Endodermal cell (in vitro differentiated cells): Measurements from ENCODE around the gene KIAA2012. TPM values are rescaled to one million over a fixed set of nuclear protein-coding genes. Genes with fewer than 3 reads are reported as not detected.

Experiments used
- DNase-seq: peaks from one replicate; pipeline ENCODE4 v3.0.0-alpha.2; 2017
- H3K27ac ChIP-seq: 2 replicates; pipeline ENCODE4 v1.5.1; 2013; ENCODE audit warnings: mild to moderate bottlenecking, low read depth, low read length, moderate library complexity
- H3K27me3 ChIP-seq: 2 replicates; pipeline ENCODE4 v1.6.1; 2013; ENCODE audit warnings: mild to moderate bottlenecking, low read length, moderate library complexity; ENCODE audit not compliant: insufficient read depth, control insufficient read depth, poor library complexity, severe bottlenecking
- H3K36me3 ChIP-seq: 2 replicates; pipeline ENCODE4 v1.7.0; 2013; ENCODE audit warnings: mild to moderate bottlenecking, low read length, moderate library complexity; ENCODE audit not compliant: control insufficient read depth, insufficient read depth
- H3K4me1 ChIP-seq: one replicate; pipeline ENCODE4 v1.7.0; 2013; ENCODE audit warnings: low read length; ENCODE audit not compliant: control insufficient read depth, insufficient read depth
- H3K4me3 ChIP-seq: 2 replicates; pipeline ENCODE4 v1.5.1; 2013; ENCODE audit warnings: mild to moderate bottlenecking, low read length, moderate library complexity
- H3K9ac ChIP-seq: 2 replicates; pipeline ENCODE4 v1.6.1; 2013; ENCODE audit warnings: mild to moderate bottlenecking, low read length, moderate library complexity; ENCODE audit not compliant: poor library complexity, severe bottlenecking; ENCODE audit errors: extremely low read depth
- H3K9me3 ChIP-seq: 2 replicates; pipeline ENCODE4 v1.6.1; 2013; ENCODE audit warnings: mild to moderate bottlenecking, low read length, moderate library complexity; ENCODE audit not compliant: control insufficient read depth
- H3K27ac Mint-ChIP-seq: 2 replicates; pipeline ENCODE4 v1.8.0; 2020; ENCODE audit warnings: mixed read lengths
- H3K27me3 Mint-ChIP-seq: 2 replicates; pipeline ENCODE4 v1.8.0; 2021; ENCODE audit warnings: mild to moderate bottlenecking, mixed read lengths; ENCODE audit not compliant: insufficient read depth
- H3K36me3 Mint-ChIP-seq: 2 replicates; pipeline ENCODE4 v1.8.0; 2020; ENCODE audit warnings: low read depth, mixed read lengths
- H3K4me1 Mint-ChIP-seq: 2 replicates; pipeline ENCODE4 v1.8.0; 2020; ENCODE audit warnings: mixed read lengths
- H3K4me3 Mint-ChIP-seq: 2 replicates; pipeline ENCODE4 v1.8.0; 2020; ENCODE audit warnings: mild to moderate bottlenecking, moderate library complexity, mixed read lengths
- H3K9me3 Mint-ChIP-seq: 2 replicates; pipeline ENCODE4 v1.8.0; 2020; ENCODE audit warnings: mild to moderate bottlenecking, mixed read lengths
- WGBS, 2 experiments: methylation state at CpG; one replicate each; pipeline versions ENCODE4 v1.1.5 to v1.1.7; 2013; ENCODE audit warnings: missing lambda C conversion rate in 2 of 2, mixed read lengths in 1 of 2; ENCODE audit not compliant: insufficient coverage in 1 of 2, insufficient read length in 1 of 2; 5-methylcytosine and 5-hydroxymethylcytosine counted together
- total RNA-seq, 2 donors: library from RNA; stranded (reverse); fragmentation: NEBNext Ultra II Directional in 1 of 2; extraction: Animal tissue kit (Norgen Biotek cat#: 25700) in 1 of 2; gene quantifications; 2 replicates in 1 of 2; 3 replicates in 1 of 2; pipeline ENCODE4 v1.2.1, GENCODE V29; 2021
- TF ChIP-seq, protein P1 (sequence below): fragments of 200-600 bp; sonication (generic); conservative IDR thresholded peaks from 2 replicates; pipeline ENCODE4 v1.5.0; 2021; ENCODE audit warnings: antibody characterized with exemption, mild to moderate bottlenecking

Gene KIAA2012
- total RNA-seq, 2 donors from 2014 or later: 0.62 to 1.0 TPM

DNA sequence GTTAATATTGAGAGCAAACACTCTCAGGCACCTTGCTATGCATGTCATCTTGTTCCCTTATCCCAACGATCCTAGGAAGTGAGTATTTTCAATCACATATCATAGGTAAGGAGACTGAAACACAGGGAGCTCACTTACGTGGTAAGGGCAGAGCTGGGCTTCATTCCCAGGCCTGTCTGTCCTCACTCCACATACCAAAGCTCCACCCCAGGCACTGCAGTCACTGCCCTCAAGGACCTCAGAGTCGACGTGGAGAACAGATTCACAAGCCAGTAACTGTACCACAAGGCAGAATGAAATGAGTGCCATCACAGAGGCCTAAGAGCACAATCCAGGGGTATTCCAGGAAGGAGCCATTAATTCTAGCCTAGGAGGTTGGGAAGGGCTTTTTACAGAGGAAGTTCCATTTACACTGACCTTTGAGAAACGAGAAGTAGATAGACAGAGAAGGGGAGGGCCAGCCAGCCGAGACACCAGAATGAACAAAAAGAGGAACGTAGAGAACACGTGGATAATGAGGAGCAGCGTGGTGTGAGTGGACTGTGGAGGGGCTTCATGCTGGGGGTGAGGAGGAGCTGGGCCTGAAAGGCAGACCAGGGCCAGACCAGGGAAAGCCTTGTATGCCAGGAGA is 48.6 kb downstream of the KIAA2012 start:
- Histone ChIP-seq H3K9ac (no peak overlapping the region), H3K4me3 (no peak overlapping the region), H3K36me3 (no peaks in the 10 kb centered on the region), H3K4me1 (no peaks in the 10 kb centered on the region), H3K27ac (no peak overlapping the region), H3K27me3 (no peaks in the 10 kb centered on the region), H3K9me3 (peaks cover 24% of the 10 kb centered on the region)
- Mint-ChIP-seq H3K9me3 (peaks cover 23% of the 10 kb centered on the region), H3K27ac (no peak overlapping the region), H3K27me3 (no peaks in the 10 kb centered on the region), H3K4me3 (no peak overlapping the region), H3K36me3 (peaks cover 9% of the 10 kb centered on the region), H3K4me1 (peaks cover 30% of the 10 kb centered on the region)
- no peak for DNase-seq
- TF ChIP-seq, protein P1, sequence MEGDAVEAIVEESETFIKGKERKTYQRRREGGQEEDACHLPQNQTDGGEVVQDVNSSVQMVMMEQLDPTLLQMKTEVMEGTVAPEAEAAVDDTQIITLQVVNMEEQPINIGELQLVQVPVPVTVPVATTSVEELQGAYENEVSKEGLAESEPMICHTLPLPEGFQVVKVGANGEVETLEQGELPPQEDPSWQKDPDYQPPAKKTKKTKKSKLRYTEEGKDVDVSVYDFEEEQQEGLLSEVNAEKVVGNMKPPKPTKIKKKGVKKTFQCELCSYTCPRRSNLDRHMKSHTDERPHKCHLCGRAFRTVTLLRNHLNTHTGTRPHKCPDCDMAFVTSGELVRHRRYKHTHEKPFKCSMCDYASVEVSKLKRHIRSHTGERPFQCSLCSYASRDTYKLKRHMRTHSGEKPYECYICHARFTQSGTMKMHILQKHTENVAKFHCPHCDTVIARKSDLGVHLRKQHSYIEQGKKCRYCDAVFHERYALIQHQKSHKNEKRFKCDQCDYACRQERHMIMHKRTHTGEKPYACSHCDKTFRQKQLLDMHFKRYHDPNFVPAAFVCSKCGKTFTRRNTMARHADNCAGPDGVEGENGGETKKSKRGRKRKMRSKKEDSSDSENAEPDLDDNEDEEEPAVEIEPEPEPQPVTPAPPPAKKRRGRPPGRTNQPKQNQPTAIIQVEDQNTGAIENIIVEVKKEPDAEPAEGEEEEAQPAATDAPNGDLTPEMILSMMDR: no peak
- WGBS, 2 experiments: 86 to 93% methylated on average over 8 to 9 of the region's 9 CpGs

- peaks cover 24% of the 10 kb centered on the region for H3K9me3 ChIP-seq
- H3K9ac ChIP-seq: no peak overlapping the region
- peaks cover 31% of the 10 kb centered on the region for H3K4me1 Mint-ChIP-seq
- DNase-seq: no peak
- H3K27me3 ChIP-seq: no peaks in the 10 kb centered on the region
- no peak overlapping the region for H3K4me3 Mint-ChIP-seq
- H3K4me3 ChIP-seq: no peak overlapping the region
- peaks cover 9% of the 10 kb centered on the region for H3K36me3 Mint-ChIP-seq
- H3K4me1 ChIP-seq: no peaks in the 10 kb centered on the region
- H3K27ac ChIP-seq: no peak overlapping the region
- H3K36me3 ChIP-seq: no peaks in the 10 kb centered on the region
- TF ChIP-seq, protein P1: no peak
- 90 to 94% methylated on average over 2 to 4 of the region's 4 CpGs for WGBS, 2 experiments
- peaks cover 23% of the 10 kb centered on the region for H3K9me3 Mint-ChIP-seq
- H3K27me3 Mint-ChIP-seq: no peaks in the 10 kb centered on the region
- H3K27ac Mint-ChIP-seq: no peak overlapping the region
These were observed 49.1 kb downstream of the KIAA2012 start for GRCh38 chr2:202122163-202122540.

DNA sequence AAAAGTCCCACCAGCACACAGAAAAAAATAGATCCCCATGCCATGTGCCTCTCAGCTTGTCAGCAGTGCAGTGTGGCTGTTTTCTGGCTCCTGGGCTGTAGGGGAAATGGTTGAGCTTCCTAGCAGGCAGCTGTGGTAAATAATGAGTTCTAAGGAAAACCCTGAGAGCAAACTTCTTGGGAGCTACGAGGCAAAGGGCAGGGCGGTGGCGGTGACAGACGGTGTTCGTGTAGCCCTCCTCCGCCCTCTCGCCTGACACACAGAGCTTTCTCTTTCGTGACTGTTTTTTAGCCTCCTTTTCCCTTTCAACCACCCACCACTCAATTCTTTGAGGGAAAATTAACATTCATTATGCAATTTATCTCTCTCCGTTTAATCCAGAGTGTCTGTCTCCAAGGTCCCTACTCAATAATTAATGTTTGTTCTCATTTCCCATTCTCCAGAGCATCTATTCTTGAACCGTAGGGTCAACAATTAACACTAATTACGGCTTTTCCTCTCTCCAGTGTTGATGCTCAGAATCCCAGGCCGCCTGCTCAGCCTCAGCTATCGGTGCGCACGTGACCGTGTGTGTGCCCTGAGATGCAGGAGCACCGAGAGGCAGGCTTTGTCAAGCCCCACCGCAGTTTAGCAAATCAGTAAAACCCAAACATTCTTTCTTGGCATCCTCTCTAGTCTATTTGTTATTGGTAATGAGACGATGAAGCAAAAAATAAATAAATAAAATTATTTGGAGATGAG is 50.1 kb downstream of the KIAA2012 start:
- Mint-ChIP-seq H3K4me3 (no peak overlapping the region), H3K36me3 (peaks cover 8% of the 10 kb centered on the region), H3K4me1 (peaks cover 38% of the 10 kb centered on the region), H3K9me3 (peaks cover 23% of the 10 kb centered on the region), H3K27ac (peak overlapping the region; percentile 44), H3K27me3 (no peaks in the 10 kb centered on the region)
- TF ChIP-seq, protein P1: no peak
- no peak for DNase-seq
- WGBS, 2 experiments: 51 to 66% methylated on average over 3 to 19 of the region's 19 CpGs
- H3K27me3 ChIP-seq: no peaks in the 10 kb centered on the region
- no peak overlapping the region for H3K27ac ChIP-seq
- H3K36me3 ChIP-seq: no peaks in the 10 kb centered on the region
- H3K4me3 ChIP-seq: no peak overlapping the region
- peaks cover 24% of the 10 kb centered on the region for H3K9me3 ChIP-seq
- H3K9ac ChIP-seq: no peak overlapping the region
- no peaks in the 10 kb centered on the region for H3K4me1 ChIP-seq
